Activated effector memory CD4-positive, alpha-beta T cell treated with Interleukin-2 at 50 U/mL for 16 hours (primary cell): ENCODE measurements around the gene PCDHA4.
"Not testable (repeated sequence)": the region's sequence is repeated elsewhere in the genome, so short reads cannot be mapped to it uniquely, and the experiment has no call there.

Experiments used
- DNase-seq: peaks from one replicate; pipeline ENCODE4 v3.0.0-alpha.2; 2020

PCDHA4 gene

GRCh38 chr5:140806834-140807775 is at the start of gene PCDHA4:
TSS of gene PCDHA4 (plus strand) at chr5:140807068.
- DNase-seq = no peak

GRCh38 chr5:140764177-140764973 is 42.5 kb upstream of the PCDHA4 start:
- DNase-seq = no peak

- DNase-seq = no peak
These were observed 39.4 kb upstream of the PCDHA4 start for GRCh38 chr5:140767444-140767843.

- DNase-seq = no peak
These were observed 26.4 kb upstream of the PCDHA4 start for GRCh38 chr5:140780512-140780911.

- no peak for DNase-seq
These were observed 20.8 kb upstream of the PCDHA4 start, which contains the start of gene PCDHA1 for GRCh38 chr5:140785905-140786686. TSS of gene PCDHA1 (plus strand) at chr5:140786140.

- not testable (repeated sequence) for DNase-seq
These were observed 19.4 kb upstream of the PCDHA4 start for GRCh38 chr5:140787422-140787821.

GRCh38 chr5:140787849-140788504 is 18.9 kb upstream of the PCDHA4 start:
- DNase-seq = not testable (repeated sequence)

GRCh38 chr5:140791089-140791488 is 15.8 kb upstream of the PCDHA4 start:
- DNase-seq = no peak

GRCh38 chr5:140794595-140795258 is 12.1 kb upstream of the PCDHA4 start, which contains the start of gene PCDHA2:
TSS of gene PCDHA2 (plus strand) at chr5:140794852.
- no peak for DNase-seq

- no peak for DNase-seq
These were observed 11.6 kb upstream of the PCDHA4 start for GRCh38 chr5:140795259-140795641.

- not testable (repeated sequence) for DNase-seq
These were observed 10.7 kb upstream of the PCDHA4 start for GRCh38 chr5:140796072-140796717.

GRCh38 chr5:140796718-140797095 is 10.2 kb upstream of the PCDHA4 start:
- no peak for DNase-seq

GRCh38 chr5:140800816-140801493 is 5.9 kb upstream of the PCDHA4 start, which contains the start of gene PCDHA3:
TSS of gene PCDHA3 (plus strand) at chr5:140801057.
- no peak for DNase-seq

- DNase-seq = no peak
These were observed 5.4 kb upstream of the PCDHA4 start for GRCh38 chr5:140801494-140801841.

GRCh38 chr5:140802381-140802780 is 4.5 kb upstream of the PCDHA4 start:
- DNase-seq = not testable (repeated sequence)

GRCh38 chr5:140802781-140803271 is 4.0 kb upstream of the PCDHA4 start:
- no peak for DNase-seq

- DNase-seq = not testable (repeated sequence)
These were observed 1.5 kb downstream of the PCDHA4 start for GRCh38 chr5:140808241-140808888.

- DNase-seq = no peak
These were observed 2.0 kb downstream of the PCDHA4 start for GRCh38 chr5:140808889-140809291.

GRCh38 chr5:140821375-140822280 is 14.8 kb downstream of the PCDHA4 start, which contains the start of gene PCDHA5:
TSS of gene PCDHA5 (plus strand) at chr5:140821613.
- no peak for DNase-seq
